ENCODE measurements around the gene TOB2.

TOB2 gene, protein sequence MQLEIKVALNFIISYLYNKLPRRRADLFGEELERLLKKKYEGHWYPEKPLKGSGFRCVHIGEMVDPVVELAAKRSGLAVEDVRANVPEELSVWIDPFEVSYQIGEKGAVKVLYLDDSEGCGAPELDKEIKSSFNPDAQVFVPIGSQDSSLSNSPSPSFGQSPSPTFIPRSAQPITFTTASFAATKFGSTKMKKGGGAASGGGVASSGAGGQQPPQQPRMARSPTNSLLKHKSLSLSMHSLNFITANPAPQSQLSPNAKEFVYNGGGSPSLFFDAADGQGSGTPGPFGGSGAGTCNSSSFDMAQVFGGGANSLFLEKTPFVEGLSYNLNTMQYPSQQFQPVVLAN

DNA sequence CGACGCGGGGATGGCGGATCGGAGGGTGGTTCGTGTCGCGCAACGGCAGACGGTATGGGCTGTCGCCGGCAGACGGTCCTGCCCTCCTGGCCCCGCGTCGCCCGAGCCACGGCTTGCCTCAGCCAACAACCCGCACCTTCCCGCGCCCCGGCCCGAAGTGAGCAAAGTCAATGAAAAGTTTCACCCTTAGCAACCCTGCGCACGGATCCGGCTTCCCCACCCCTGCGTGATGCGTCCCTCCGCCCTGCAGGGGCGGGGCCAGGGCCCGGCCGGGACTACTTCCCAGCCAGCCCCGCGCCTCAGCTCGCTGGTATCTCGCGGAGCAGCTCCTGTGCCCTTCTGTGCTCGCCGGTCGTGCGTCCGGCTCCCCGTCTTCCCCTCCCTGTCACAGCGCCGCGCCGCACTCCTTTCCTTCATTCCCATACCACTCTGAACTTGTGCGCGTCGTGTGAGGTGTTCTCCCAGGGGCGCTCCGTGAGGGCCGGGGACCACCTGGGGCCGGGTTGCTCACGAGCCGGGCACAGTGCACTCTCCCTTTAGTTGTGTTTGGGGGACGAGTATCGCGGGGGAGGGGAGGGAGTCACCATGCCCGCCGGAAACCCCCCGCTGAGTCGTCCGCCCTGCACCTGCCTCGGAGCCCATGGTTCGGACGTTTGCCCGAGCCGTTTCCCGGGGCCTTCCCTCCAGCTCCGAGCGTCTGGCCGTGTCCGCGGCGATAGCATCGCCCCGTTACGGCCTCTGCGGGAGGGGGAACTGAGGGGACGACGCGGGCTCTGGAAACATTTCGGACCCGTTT is at the start of gene TOB2:
Gene TOB2, minus strand, starts transcription at position 163 of the 796 bp plus-strand sequence. CDS start 9,456 bp downstream, outside the sequence.
- peak; percentile 90 for DNase-seq (ENCODE audit: low read depth)

DNA sequence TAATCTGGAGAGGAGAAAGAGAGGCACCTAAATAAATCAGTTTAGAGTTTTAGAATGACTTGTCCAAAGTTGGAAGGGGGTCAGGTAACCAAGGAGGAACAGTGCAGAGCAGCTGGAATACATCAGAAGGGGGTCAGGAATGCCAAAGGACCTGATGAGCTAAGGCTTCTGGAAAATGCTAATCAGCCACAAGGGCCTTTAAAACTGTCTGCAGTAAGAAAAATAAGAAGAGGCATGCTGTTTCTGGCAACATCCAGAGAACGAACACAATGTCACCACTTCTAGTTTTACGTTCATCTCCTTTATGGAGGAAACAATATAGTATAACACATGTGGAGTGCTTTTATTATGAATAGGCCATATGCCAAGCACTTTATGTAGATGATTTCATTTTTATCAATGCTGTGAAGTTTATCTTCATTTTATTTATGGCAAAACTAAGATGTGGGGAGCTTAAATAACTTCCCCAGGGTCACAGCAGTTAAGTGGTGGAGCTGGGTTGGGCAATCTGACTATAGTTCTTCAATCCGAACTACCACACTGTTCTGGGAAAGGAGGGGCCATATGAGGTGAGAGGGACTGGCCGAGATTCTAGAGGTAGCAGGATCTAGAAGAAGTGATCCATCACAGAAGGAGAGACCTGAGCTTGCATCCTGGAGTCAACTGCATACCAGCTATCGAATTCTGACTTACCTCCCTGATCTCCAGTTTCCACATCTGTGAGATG is 44.9 kb upstream of the TOB2 start:
- DNase-seq (ENCODE audit: low read depth) = no peak

DNA sequence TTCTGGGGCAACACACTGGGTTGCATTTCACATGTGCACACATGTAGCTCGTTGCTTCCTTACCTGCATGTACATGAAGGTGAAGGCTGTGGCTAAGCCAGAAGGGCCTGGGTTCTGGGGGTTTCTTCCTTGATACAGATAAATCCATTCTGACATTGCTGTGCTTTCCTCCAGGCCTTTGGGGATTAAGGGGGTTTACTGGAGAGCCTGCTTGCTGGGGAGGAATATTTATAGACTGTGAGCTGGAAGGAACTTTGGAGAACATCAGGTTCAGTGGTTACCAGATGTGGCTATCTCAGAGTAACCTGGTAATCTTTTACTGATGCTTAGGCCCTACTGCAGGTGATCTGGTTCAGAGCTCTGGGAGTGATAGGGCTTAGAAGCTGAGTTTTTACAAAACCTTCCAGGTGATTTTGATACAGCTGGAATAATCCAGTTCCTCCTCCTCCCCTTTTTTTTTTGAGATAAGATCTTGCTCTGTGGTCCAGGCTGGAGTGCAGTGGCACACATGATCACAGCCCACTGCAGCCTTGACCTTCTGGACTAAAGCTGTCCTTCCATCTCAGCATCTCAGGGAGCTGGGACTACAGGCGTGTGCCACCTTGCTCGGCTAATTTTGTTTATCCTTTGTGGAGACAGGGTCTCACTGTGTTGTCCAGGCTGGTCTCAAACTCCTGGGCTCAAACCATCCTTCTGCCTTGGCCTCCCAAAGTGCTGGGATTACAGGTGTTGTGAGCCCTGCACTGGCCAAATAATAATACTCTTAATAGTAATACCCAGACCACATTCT is 42.2 kb upstream of the TOB2 start:
- no peak for DNase-seq (ENCODE audit: low read depth)

DNA sequence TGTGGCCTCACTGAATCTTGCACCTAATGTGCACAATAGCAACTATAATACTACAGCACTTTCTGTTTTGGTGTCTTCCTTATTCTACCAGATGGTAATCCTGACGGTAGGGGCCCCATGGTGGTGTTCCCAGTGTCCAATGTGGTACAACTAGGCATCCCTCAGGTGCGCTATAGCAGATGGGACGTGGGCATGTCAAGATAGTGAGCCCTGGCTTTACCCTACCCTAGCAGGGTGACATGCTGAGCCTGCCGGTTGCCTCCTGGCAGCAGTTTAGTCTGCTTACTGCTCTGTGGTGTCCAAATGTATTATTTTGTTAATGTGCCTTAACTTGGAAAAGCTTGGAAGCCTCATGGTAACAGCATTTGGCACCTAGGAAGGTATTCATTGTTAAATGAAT is 41.5 kb upstream of the TOB2 start:
- DNase-seq (ENCODE audit: low read depth) = no peak

DNA sequence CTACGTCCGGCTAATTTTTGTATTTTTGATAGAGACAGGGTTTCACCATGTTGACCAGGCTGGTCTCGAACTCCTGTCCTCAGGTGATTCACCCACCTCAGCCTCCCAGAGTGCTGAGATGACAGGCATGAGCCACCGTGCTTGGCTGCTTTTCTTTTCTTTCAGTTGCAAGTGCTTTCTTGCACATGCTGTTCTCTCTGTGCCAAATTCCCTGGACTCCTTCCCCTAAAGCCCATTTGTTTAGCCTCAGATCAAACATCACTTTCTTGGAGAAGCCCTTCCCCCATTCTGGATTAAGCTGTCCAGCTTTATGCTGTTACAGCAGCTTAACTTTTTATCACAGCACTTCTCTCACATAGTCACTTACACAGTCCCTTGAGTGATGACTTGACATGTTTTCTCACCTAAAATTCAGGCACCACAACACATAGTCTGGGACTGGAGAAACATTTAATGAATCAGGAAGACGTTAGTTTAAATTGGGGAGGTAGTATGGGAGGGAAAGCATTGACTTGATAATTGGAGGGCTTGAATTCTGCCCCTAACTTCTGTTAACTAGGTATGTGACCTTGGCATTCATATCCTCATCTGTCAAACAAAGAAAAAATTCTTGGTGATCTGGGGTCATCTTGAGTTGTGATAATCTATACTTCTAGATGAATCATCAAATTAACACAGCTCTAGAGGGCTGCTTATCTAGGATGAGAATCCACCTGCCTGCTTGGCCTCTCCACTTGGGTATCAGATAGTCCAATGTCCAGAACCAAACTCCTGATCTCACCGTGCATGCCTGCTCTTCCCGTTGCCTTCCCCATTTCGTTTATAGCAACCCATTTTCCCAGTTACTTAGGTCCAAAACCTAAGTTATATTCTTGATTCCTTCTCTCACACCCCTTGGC is 40.7 kb upstream of the TOB2 start:
- DNase-seq (ENCODE audit: low read depth) = no peak

DNA sequence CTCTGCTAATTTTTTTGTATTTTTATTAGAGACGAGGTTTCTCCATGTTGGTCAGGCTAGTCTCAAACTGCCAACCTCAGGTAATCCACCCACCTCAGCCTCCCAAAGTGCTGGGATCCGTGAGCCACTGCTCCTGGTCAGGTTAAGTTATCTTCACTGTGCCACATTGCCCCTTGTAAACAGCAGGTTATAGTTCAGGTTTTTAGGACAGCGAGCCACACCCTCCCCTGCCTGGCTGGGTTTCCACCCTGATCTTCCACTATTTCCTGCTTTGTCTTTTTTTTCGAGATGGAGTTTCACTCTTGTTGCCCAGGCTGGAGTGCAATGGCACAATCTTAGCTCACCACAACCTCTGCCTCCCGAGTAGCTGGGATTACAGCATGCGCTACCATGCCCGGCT is 38.4 kb upstream of the TOB2 start:
- no peak for DNase-seq (ENCODE audit: low read depth)

DNA sequence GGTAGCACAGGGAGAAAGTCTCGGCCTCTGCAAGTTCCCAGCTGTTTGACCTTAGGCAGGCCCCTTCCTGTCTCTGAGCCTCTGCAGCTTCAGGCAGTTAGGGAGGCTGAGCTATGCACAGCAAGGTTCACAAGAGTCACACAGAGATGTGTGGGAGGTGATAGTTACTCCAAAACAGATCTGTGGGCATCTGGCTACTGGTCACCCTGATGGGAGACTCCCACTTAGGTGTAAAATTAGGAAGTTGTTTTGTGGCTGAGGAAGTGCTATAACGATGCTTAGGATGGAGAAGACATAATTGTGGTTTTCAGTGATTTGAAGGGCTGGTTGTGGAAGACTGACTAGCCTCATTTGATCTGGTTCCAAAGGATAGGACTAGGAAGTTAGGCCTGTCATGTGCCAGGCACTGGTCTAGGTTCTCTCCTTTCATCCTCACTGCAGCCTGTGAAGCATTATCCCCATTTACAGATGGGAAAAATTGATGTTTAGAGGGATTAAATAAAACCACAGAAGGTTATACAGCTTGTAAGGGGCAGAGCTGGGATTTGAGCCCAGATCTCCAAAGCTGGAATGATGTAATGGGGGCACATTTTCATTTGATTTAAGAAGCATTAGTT is 35.8 kb upstream of the TOB2 start:
- DNase-seq (ENCODE audit: low read depth) = no peak

DNA sequence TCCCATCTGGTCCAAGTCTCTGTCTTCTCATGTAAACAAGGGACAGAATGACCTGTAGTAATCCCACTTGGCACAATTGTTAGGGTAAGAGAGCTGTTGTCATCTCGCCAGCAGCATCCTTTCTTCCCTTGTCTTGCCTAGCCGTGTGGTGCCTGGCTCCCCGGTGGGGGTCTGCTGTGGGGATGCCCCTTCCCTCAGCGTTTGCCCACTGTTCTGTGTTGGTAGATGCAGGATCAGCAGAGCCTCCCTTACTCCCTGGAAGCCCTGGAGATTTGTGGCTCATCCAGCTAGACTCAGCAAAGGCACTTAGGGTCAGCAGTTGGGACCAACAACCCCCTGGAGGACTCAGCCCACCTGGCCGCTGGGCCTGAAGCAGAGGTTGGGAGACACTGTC is 35.3 kb upstream of the TOB2 start:
- no peak for DNase-seq (ENCODE audit: low read depth)

DNA sequence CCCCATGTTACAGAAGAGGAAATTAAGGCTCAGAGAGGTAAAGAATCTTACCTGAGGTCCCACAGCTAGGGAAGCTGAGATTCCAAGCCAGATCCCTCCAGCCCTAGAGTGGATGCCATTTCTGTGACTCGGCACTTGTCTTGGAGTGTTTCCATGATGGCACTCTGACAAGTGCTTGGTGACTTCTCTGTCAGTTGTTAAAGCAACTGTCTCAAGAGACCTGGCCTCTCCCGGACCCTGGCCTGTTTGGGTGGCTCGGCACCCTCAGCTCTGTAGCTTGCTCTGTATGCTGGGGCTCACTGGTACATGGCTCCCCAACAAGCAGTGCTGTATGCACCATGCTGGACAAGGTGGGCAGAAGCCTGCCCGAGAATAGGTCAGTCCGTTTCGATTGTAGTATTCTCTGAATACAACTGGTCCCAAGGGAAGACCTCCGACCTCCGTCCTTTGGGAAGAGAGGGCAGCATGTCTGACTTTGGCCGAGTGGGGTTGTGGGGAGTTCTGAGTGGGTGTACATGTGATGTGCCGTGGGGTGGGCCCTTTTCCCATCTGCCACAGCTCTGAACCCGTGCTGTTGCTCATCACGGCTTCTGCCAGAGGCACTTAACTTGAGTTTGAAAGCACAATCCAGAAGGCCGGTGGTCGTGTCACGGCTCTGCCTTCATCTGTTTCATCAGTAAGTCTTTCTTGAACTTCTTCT is 34.7 kb upstream of the TOB2 start:
- no peak for DNase-seq (ENCODE audit: low read depth)

DNA sequence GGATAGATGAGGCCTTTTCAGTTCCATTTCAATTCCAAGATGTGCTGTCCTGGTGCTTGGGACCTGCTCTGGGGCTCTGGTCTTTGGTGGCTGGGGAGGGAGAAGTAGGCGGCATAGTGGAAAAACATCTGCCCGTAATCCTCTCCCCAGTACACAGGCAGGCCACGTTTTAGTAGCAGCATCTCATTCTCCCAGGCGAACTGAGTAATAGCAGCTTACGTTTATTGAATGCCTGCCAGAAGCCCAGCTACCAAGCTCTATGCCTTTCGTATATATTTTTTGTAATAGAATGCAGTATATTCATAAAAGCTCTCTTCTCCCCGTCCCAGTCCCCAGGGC is 33.8 kb upstream of the TOB2 start:
- DNase-seq (ENCODE audit: low read depth) = no peak

DNA sequence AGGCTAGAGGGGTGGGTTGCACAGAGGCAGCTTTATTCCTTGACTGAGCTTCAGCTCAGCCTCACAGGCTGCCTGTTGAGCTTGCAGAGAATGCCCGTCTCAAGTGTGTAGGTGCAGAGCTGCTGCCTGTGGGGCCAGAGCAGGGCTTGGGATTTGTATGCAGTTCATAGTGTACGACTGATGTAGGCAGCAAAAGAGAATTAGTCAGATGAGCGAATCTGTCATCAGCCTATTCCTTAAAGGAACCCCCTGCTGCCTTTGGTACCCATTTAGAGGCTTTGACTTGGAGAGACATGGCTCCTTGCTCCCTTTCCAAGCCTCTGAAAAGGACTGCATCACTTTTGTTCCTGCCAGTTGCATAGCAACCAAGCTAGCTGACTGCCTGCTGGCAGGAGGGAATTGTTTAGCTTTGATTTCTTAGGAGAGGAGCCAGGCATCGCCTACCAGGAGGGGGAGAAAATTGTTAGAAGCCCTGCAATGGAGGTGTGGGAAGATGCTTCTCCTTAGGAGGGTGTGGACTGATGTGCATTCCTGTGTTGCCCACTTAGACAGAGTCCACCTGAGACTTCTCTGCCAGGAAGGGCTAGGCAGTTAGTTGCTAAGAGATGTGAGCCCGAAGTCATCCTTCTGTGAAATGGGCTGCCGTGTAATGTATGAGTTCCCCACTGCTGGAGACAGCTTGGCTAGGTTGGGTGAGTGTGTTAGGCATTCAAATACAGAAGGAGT is 33.2 kb upstream of the TOB2 start:
- no peak for DNase-seq (ENCODE audit: low read depth)

DNA sequence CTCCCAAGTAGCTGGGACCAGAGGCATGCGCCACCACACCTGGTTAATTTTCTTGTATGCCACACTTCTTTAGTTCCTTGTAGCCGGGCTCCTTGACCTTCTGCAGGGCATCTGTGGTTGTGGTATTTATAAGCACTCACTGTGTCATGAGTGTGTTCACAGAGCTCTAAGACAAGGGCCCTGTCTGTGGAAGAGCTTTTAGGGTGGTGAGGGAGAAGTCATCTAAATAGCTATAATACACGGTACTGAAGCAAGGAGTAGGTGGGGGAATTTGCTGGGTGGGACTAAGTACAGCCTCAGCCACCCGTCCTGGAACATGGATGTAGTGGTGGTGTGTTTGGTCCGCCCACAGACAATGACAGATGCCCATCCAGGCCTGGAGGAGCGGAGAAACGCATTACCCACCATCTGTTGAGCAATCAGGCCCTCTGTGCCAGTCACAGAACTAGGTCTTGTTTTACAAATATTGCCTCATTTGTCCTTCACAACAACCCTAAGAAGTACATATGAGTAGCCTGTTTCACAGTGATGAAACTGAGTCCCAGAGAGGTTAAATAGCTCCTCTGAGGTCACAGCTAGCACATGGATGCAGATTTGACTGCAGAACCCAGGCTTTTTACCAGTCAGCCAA is 32.4 kb upstream of the TOB2 start:
- DNase-seq (ENCODE audit: low read depth) = no peak

DNA sequence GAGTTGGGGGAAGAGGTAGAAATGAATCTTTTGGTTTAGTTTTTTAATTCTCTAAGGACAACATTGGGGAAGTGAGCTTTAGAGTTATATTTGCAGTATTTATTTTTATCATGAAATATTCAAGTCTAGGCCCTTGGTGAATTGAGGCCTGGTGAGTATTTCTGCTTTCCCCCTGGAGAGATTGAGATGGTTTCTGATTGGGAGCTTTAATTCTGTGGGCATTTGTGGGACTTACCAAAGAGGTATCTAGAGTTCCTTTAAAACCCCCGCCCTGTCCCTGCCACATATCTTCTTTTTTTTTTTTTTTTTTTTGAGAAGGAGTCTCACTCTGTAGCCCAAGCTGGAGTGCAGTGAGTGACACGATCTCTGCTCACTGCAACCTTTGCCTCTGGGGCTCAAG is 31.9 kb upstream of the TOB2 start:
- DNase-seq (ENCODE audit: low read depth) = no peak

DNA sequence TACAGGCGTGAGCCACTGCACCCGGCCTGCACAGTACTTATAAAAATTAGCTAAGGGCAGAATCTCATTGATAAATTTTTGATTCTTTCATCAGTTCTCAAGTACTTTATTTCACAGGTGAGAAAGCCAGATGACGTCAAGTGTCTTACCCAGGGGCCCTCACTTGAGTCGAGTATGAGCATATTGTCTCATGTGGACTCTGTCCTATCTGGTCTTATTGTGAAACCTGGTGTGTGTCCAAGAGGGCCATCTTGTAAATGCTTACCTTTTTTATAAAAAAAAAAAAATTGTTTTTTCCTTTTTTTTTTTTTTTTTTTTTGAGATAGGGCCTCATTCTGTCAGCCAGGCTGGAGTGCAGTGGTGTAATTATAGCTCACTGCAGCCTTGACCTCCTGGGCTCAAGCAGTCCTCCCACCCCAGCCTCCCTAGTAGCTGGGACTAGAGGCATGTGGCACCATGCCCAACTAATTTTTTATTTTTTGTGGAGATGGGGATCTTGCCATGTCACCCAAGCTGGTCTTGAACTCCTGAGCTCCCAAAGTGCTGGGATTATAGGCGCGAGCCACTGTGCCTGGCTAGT is 28.4 kb upstream of the TOB2 start:
- no peak for DNase-seq (ENCODE audit: low read depth)

DNA sequence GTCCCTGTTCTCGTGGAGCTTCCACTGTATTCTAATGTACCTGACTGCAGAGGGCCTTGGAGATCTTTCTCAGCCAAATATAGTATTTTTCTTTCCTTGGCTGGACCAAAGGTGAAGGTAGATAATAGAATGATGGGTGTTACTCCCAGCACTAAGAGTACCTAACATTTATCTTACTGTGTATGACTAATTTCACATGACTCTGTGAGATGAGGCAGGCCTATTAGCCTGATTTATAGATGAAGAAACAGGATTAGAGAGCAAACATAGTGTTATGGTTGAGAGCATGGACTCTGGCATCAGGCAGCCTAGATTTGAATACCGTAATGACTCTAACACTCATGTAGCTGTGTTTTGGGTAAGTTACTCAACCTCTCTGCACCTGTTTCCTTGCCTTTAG is 25.0 kb upstream of the TOB2 start:
- DNase-seq (ENCODE audit: low read depth) = no peak

DNA sequence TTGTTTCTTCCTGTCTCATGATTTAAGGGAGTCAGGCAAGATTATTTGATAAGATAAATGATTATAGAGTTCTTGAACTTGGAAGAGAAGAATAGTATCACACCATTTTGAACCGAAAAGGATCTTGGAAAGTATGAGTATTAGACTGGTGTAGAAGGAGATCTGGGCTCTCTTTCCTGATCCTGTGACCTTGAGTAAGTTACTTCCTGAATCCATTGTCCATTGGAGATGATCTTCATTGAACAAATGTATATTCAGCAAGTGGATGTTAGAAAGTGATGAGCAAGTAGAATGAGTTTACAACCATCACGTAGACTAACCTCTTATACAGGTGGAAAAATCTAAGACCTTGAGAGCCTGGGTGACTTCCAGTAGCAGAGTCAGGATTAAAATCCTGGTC is 24.3 kb upstream of the TOB2 start:
- no peak for DNase-seq (ENCODE audit: low read depth)

DNA sequence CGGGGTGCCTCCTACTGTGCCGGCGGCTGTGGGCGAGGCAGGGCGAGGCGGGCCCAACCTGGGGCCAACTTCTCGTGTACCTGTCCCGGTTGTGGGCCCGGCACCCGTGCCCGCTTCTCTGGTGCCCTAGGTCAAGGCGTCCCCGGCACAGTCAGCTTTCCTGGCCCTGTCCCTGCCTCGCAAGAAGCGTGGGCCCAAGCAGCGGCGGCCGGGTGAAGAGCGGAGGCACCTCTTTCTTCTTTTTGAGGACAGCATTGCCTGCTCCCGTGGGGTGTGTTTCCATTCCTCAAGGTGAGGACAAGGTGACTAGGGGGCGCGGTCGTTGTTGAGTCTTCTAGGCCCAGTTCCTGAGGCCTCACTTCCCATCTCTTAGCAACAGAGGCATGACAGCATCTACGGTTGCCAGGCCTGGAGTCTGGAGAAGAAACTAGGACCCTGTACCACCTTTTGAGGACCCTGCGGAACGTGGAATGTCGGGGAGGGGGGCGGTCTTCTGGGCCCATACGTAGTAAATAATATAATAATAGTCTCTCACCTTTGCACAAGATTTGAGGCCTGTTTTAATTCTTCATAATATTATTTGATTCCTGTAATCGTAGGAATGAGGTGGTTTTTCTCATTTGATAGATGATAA is 22.7 kb upstream of the TOB2 start:
- DNase-seq (ENCODE audit: low read depth) = no peak
